DMS53 treated with DMSO at 0.1 percent for 48 hours (cell line): ENCODE measurements around the gene SLC12A9.

Experiments used
- DNase-seq: peaks from one replicate; lab custom pipeline; 2025; ENCODE audit not compliant: unreplicated experiment; lab: John Stamatoyannopoulos, UW

SLC12A9 gene

DNA sequence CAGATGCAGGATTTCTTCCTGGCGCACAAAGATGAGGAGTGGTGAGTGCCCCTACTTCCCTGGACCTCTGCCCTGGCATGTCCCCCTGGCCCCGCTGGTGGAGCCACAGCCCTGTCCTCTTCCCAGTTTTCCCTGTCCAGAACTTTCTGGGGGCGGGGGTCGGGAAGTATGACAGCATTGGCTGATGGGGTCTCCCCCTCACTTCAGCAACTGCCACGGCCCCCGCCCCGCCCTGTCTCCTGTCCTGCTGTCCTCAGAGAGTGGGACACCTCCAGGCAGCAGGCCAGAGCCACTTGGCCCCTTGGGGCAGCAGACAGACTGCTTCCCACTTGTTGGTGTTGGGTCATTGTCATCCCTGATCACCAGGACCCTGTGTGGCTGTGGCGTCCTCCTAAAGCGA, 29.7 kb downstream of the SLC12A9 start:
- no peak for DNase-seq

DNA sequence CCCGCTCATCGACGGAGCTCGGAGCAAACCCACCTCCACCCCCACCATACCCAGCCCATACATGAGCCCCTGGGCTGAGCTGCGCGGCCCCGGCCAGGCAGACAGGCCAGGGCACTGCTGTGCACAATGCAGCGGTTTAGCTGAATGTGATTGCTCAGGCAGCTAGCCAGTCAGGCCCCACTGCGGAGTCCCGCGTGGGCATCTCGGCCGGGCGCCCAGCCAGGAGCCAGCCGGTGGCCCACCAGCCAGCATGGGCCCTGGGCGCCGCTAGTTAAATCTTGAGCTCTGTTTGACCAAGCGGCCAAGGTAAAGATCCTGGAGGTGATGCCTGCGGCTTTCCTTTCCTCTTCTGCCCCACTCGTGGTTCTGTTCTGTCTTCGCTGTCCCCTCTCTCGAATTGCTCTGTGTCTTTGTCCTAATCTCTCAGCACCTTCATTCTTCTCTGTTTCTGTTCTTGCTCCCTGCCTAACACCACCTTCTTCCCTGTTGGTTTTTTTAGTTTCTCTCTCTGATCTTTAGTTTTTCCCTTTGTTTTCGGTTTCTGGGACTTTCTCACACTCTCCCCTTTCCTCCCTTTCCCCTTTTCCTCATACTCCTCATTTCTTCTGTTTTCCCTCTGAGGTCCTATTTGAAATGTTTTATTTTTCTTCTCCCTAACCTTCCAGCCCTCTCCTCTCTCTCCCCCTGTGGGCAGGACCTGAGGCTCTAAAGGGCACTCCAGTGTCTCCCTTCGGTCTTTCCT, 30.4 kb downstream of the SLC12A9 start:
- DNase-seq: no peak

DNA sequence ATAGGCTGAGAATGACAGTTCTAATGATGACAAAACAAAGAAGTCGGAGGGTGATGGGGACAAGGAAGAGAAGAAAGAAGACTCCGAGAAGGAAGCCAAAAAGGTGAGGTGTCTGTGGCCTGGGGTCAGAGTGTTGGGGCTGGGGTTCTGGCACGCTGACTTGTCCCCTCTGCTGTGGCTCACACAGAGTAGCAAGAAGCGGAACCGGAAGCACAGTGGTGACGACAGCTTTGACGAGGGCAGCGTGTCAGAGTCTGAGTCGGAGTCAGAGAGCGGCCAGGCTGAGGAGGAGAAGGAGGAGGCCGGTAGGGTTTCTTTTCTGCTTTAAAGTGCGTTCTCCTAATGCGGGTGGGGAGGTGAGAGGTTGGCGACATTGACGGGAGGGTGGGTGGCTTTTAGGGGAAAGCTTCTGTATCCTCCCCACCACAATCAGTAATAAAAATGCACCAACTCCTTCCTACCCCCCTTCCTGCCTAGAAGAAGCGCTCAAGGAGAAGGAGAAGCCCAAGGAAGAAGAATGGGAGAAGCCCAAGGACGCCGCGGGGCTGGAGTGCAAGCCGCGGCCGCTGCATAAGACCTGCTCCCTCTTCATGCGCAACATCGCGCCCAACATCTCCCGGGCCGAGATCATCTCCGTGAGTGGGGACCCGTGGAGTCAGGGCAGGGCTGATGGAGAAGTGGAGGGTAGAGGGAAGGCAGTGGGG, 32.4 kb downstream of the SLC12A9 start:
- DNase-seq: no peak

DNA sequence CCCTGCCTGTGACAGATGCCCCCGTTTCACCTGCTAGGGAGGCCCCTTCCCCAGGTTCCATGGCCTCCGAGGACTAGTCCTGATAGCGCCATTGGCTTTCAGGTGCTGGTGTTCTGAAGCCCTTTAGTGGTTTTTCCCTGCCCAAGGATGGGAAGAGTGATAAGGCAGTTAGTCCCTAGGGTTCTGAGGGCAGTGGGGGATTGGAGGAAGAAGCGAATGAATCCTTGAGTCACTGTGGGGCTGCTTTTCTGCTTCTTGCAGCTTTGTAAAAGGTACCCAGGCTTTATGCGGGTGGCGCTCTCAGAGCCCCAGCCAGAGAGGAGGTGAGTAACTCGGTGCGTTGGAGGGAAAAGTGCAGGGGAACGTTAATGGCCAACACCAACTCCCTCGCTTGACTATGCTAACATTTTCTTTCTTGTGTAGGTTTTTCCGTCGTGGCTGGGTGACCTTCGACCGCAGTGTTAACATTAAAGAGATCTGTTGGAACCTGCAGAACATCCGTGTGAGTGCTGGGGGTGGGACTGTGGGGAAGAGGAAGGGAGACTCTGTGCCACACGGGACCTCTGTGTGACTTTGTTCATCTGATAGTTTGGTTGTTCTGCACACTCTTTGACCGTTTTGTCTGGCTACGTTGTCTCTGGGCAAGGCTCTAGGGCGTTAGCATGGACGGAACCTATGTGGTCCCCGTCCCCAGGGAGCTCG, 33.1 kb downstream of the SLC12A9 start:
- DNase-seq: no peak

DNA sequence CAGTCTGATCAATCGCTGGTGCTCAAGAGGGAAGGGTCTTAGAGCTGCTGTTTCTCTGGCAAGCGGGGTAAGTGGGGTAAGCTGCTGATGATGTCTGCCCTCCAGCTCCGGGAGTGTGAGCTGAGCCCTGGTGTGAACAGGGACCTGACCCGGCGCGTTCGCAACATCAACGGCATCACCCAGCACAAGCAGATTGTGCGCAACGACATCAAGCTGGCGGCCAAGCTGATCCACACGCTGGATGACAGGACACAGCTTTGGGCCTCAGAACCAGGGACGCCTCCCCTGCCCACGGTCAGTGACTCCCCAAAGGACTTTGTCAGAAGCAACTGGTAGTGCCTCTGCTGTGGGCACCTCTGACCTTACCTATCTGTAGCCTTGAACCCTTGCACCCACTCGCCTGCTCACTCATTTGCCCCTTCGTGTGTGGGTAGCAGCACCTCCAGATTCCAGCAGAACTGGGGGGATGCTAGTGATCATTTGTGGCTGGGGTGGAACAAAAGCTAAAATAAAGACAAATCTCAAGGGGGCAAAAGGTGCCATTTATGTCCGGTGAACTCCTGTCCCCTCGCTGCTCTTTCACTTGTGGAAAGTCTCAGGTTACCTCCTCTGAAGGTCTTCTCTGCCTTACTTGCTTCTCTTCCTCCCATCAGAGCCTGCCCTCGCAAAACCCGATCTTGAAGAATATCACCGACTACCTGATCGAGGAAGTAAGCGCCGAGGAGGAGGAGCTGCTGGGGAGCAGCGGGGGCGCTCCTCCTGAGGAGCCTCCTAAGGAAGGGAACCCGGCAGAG, 33.8 kb downstream of the SLC12A9 start:
- no peak for DNase-seq

DNA sequence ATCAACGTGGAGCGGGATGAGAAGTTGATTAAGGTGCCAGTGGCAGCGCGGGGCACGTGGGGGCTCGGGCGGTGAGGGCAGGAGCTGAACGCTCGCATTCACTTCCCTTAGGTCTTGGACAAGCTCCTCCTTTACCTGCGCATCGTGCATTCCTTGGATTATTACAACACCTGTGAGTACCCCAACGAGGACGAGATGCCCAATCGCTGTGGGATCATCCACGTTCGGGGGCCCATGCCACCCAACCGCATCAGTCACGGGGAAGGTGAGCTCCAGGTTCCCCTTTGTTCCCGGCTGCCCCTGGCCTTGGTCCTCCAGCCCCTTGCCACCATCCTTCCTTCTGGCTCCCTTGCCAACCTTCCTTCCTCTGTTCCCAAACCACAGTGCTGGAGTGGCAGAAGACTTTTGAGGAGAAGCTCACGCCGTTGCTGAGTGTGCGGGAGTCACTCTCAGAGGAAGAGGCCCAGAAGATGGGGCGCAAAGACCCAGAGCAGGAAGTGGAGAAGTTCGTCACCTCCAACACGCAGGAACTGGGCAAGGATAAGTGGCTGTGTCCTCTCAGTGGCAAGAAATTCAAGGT, 34.5 kb downstream of the SLC12A9 start:
- no peak for DNase-seq

DNA sequence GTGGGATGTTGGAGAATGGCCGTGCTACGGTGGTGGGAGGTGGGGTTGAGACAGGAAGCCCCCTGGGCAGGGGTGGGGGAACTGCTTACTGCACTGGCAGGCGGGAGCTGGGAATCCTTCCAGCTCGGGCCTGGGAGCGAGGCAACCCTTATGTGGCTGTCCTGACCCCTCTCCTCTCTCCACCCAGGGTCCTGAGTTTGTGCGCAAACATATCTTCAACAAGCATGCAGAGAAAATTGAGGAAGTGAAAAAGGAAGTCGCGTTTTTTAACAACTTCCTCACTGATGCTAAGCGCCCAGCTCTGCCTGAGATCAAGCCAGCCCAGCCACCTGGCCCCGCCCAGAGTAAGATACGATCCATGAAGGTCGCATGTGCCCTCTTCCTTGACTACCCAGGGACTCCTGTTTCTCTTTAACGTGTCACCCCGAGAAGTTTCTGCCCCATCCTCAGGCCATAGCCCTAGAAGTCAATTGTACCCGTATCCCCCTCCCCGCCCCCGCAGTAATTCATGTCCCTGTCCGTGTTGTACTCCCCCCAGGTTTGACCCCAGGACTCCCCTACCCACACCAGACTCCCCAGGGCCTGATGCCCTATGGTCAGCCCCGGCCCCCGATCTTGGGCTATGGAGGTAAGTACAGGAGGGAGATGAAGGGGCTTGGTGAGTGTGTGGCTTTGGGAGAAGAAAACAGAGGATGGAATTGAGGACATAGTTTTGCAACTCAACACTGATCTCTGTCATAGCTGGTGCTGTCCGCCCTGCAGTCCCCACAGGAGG, 35.2 kb downstream of the SLC12A9 start:
- no peak for DNase-seq

DNA sequence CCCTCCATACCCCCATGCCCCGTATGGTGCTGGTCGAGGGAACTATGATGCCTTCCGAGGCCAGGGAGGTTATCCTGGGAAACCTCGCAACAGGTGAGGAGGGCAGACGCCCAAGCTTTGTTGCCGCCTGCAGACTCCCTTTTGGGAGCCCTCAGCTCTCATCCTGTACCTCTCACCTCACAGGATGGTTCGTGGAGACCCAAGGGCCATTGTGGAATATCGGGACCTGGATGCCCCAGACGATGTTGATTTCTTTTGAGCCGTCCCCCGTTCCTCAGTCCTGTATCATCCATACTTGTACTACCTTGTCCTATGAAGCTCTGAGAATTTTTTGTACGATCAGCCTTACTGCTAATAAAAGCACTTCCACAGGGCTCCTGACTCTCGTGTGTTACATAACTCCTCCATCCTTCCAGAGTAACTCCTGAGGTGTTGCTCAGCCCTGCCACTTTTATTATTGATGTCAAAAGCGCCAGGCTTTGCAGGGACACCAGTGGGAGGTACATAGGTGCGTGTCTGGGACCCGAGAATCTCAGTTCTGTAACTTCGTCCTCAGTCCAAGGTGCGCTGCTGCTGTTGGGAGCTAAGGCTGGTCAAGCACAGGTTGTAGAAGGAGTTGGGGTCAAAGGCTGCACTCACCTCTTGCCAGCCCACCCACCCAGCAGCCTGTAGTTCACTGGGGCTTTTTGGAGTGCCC, 35.9 kb downstream of the SLC12A9 start:
- DNase-seq: no peak

DNA sequence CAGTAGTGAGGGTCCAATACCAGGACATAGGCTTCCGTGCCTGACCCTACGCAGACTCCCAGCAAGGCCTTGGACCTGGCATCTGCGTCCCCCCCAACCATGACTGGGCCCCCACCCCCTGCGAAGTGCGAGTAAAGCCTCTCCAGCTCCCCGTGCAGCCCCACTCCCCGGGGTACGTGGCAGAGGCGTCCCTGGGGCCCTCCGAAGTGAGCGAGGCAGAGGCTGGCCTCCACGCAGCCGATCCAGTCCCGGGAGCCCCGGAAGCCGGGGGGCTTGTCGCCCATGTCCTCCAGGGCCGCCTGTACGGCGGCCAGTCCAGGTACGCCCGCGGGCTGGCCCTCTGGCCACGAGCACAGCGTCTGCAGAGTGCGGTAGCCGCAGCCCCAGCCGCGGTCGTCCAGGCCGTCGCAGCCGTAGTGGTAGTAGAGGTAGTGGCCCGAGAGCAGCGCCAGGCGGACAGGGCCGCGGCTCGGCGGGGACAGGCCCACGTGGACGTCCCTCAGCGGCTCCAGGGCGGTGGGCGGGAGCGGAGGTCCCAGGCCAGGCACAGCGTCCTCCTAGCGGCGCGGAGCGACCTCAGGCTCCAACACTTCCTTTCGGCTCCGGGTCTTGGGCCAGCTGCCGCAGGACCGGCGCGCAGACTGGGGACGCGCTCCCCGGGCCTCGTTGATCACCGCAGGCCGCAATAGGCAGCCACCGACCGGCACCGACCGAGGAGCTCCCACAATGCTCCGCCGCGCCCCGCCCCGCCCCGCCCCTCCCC, 36.7 kb downstream of the SLC12A9 start, which contains the start of gene UFSP1:
Gene UFSP1, minus strand, starts transcription at position 728 of the 763 bp plus-strand sequence. Its CDS starts 444 bp downstream, at position 284.
- DNase-seq: peak; percentile 65

DNA sequence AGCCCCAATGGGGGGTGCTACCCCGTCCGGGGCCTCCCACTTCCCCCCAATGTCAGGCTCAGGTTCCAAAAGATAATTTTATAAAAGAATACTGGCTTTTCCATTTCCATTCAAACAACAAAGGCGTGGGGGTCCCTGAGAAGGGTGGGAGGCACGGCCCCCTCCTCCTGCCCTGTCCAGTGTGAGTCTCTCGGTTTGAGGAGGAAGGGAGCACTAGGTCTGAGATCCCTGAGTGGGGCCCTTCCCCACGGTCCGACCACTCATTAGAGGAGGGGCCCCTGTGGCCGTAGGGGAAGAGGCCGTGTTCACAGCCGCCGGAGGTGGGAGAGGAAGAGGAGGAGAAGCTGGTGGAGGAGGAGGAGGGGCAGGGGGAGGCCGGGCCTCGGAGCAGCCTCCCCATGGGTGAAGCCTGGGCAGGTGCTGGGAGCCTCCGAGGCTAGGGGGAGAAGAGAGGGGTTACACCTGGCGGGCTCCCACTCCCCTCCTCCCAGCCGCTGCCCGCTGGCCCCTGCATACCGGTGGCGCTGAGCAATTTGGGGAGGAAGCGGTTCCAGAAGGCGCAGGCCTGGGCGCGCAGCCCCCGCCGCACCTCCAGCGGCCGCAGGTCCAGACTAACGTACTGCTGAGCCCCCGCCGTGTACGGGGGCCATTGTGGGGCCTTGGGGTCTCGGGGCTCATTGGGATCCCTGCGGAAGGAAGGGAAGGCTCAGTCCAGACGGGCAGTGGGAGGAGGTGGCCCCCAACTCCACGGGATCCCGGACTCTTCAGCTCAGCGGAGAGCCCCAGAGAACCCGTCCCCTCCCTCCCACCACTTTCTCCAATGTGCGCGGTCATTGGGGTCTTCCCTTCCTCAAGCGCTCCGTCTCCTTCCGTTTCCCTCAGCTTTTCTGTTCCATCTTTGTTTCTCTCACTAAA, 38.4 kb downstream of the SLC12A9 start:
- DNase-seq: no peak

DNA sequence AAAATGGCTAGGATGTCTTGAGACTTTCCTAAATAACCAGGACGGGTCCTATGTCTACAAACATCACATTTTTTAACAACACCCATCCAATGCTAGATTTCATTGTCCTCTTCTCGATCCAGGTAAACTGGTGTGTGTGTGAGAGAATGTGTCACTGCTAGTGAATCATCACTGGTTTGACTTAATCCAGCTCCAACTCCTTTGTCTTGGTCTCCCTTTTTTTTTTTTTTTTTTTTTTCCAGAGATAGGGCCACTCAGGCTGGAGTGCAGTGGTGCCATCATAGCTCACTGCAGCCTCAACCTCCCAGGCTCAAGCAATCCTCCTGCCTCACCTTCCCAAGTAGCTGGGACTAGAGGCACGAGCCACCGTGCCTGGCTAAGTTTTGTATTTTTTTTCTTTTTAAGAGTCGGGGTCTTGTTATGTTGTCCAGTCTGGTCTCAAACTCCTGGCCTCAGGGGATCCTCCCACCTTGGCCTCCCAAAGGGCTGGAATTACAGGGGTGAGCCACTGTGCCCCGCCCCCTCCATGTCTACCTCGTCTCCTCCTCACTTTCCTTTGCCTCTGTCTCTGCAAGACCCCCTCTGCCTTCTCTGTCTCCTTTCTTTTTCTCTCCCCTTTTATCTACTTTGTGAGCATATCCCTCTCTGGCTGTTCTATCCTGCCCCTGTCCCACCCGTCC, 39.2 kb downstream of the SLC12A9 start:
- no peak for DNase-seq

DNA sequence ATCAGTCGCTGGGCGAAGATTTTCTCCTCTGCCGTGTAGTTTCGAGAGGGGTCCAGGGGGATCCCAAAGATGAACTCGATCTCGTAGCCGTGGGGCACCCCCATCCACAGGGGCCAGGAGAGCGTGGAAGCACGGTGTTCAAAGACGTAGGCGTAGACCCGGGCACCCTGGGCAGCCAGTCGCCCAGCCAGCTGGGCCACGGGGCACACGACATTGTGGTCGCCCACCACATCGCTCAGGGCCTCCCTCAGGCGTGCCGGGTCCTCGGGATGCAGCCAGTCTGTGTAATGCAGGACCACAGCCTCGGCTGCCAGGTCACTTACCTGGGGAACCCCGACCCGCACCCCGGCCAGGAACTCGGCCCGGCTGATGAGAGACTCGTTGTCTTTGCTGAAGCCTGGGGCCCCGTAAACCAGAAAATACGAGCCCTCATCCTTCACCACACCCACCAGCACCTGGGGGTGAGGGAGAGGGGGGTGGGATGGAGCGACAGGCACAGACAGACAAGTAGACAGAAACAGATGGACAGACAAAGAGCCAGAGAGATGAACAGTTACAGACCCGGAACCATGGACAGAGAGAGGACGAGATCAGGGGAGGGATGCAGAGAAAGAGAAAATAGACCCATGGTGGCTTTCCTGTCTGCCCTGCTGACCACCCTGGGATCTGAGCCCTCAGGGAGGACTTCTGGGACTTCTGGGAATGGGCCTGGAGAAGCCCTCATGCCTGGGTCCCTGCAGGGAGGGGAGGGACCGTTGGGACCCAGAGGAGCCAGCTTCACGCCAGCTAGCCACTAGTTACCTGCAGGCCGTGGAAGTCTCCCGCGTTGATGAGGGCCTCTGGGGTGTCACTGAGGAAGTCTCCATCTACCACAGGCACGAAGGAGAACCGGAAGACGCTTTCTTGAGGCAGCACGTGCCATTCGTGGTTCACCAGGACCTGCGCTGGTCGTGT, 40.1 kb downstream of the SLC12A9 start:
- no peak for DNase-seq

DNA sequence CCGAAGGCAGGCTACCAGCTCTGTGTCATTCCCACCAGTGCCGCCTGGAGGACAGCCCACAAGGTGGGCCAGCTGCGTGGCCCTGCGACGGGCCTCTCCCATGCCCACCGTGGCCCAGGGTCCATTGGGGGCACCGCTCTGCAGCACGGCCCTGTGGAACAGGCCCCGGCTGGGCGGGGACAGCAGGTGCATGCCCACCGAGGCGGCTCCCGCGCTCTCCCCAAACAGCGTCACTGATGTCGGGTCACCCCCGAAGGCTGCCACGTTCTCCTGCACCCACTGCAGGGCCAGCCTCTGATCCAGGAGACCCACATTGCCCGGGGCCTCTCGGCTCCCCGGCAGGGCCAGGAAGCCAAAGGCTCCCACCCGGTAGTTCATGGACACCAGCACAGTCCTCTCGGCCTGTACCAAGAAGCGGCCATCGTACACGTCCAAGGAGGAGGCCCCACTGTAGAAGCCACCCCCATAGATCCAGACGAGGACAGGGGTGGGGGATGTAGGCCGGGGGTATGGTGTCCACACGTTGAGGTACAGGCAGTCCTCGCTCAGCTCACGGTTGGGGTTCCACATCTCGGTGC, 40.9 kb downstream of the SLC12A9 start:
- no peak for DNase-seq

DNA sequence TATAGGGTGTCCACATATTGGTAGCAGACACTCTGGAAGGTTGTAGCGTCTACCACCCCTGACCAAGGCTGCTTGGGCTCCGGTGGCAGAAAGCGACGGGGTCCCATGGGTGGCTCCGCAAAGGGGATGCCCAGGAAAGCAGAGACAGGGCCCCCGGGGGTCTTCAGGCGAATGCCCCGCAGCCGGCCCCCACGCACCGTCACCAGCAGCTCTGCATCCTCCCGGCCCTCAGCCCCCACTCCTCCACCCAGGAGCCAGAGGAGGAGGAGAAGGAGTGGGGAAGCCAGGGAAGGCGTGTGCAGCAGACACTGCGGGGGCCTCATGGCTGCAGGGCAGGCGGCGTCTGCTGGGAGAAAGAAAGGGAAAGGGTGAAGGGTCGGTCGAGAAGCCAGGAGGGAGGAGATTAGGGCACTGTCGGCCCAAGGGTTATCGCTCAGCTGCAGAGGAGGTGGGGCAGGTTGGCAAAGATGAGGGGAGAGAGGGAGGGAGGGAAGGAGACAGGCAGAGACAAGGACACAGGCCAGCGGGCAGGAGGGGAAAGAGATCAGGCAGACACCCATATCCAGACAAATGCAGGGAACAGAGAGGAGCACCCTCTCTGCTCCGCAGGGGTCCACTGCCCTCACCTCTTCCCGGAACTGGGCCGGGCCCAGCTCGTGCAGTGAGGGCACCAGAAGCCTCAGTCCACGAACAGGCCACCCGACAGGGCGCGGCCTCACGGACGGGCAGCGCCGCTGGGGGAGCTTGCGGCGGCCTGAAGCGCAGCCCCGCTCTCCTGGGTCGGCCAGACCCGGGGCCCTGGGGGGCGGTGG, 41.6 kb downstream of the SLC12A9 start:
- DNase-seq: no peak
